ENCODE results near the gene BAHCC1. TPM values are rescaled to one million over a fixed set of nuclear protein-coding genes. Genes with fewer than 3 reads are reported as not detected.

BAHCC1 gene
- total RNA-seq, 1 experiment from 2014 or later: 9.9 TPM

DNA sequence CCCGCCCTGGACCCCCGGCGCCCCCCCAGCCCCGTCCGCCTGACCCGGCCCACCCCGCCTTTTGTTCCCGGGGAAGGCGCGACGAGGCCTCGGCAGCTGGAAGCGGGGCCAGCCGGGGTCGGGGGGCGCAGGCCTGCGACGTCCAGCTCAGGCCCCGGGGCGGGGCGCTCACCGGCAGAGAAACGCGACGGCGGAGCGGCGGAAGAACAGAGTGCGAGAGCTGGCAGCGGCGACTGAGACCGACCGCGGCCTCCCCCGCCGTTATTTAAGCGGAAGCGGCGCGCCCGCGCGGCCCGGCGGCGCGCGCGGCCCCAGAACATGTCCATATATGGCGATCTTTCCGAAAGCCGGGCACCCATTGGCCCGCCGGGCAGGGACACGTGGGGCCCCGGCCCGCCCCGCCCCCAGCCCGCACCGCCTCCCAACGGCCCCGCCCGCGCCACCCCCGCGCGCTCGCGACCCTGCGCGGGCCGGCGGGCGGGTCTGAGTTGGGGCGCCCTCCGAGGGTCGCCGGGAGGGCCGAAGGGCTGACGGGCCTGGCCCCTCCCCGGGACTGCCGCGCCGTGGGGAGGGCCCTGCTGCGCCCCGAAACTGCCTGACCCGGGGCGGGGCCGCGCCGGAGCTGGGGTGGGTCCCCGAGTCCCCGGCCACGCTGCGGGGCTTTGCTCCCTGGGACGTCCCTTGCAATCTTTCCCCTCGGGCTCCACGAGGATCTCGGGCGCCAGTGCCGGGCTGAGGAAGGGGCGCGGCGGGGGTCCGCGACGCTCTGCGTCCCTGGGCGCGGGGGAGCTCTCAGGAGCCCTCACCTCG is 117.5 kb downstream of the BAHCC1 start, which contains the start of gene ACTG1:
TSS of gene ACTG1 (minus strand) at position 238 of the 810 bp plus-strand sequence. CDS start 445 bp downstream, outside the sequence.
- Histone ChIP-seq H3F3A (ENCODE audit: low read length, unreplicated experiment) (peaks cover 22% of the 10 kb centered on the region), H3K9me3 (ENCODE audit: low read length) (no peaks in the 10 kb centered on the region), H3K9ac (ENCODE audit: low read length) (peak within 1 kb of the TSS; percentile 91), H3K4me3 (ENCODE audit: low read length) (peak within 1 kb of the TSS; percentile 99), H3K79me2 (ENCODE audit: low read length) (peaks cover 76% of the 10 kb centered on the region), H3K9me2 (replicated peaks; ENCODE audit: low read length) (no peaks in the 10 kb centered on the region), H3K27ac (ENCODE audit: low read length) (peak within 1 kb of the TSS; percentile 88), H3K4me2 (ENCODE audit: low read length) (peak within 1 kb of the TSS; percentile 96), H4K20me1 (ENCODE audit: low read length) (peaks cover 39% of the 10 kb centered on the region), H3K27me3 (ENCODE audit: low read length) (no peaks in the 10 kb centered on the region), H3K36me3 (ENCODE audit: low read depth, low read length) (peaks cover 29% of the 10 kb centered on the region), H3K4me1 (ENCODE audit: insufficient read depth, low read length) (peaks cover 38% of the 10 kb centered on the region), H2AFZ (ENCODE audit: low read length) (peak within 1 kb of the TSS; percentile 70)
- intact Hi-C loops (cut with micrococcal nuclease): loop anchor here (10.0 kb wide), 1 partner anchor 118 kb away; the partner anchor contains the start of gene BAHCC1
- BruUV-seq (replicated peaks): no TSS peak
- TF ChIP-seq EZH2phosphoT487 (IDR thresholded peaks at IDR 0.05; ENCODE audit: borderline replicate concordance, low read length): no peak
- TF ChIP-seq EZH2 (IDR thresholded peaks at IDR 0.05; ENCODE audit: low read length, unreplicated experiment): no peak
- POLR2A ChIA-PET (ENCODE audit: unreplicated experiment): interaction anchor here (0.6 to 0.7 kb wide), 3 partner anchors 28 to 450 kb away, joined by 3 to 5 read pairs (median 3); no protein-coding TSS in a partner anchor
- ATAC-seq (peak; percentile 25), DNase-seq (peak; percentile 95)
- CTCF ChIA-PET: no interaction called here

DNA sequence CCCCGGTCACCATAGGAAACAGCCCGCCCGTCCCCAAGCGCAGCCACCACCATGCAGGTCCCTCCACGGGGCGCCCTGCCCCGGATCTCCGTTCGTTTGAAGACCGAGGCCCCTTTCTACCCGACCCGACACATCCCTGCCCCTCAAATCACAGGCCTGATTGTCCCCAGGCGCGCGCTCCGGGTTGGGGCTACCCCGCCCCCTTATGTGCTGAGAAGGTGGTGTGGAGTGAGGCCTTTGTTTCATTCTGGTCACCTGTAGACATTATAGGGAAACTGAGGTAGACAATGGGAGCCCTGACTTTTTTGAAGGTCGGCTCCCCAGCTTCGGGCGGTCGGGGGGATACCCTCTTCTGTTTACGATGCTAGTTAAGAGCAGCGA is 118.1 kb downstream of the BAHCC1 start:
- Histone ChIP-seq H3K4me2 (ENCODE audit: low read length) (peak overlapping the region; percentile 96), H2AFZ (ENCODE audit: low read length) (peak overlapping the region; percentile 70), H3K9me2 (replicated peaks; ENCODE audit: low read length) (no peaks in the 10 kb centered on the region), H4K20me1 (ENCODE audit: low read length) (peaks cover 39% of the 10 kb centered on the region), H3K9me3 (ENCODE audit: low read length) (no peaks in the 10 kb centered on the region), H3F3A (ENCODE audit: low read length, unreplicated experiment) (peaks cover 22% of the 10 kb centered on the region), H3K79me2 (ENCODE audit: low read length) (peaks cover 76% of the 10 kb centered on the region), H3K27me3 (ENCODE audit: low read length) (no peaks in the 10 kb centered on the region), H3K4me3 (ENCODE audit: low read length) (peak overlapping the region; percentile 79), H3K4me1 (ENCODE audit: insufficient read depth, low read length) (peaks cover 41% of the 10 kb centered on the region), H3K27ac (ENCODE audit: low read length) (peak overlapping the region; percentile 88), H3K36me3 (ENCODE audit: low read depth, low read length) (peaks cover 29% of the 10 kb centered on the region), H3K9ac (ENCODE audit: low read length) (peak overlapping the region; percentile 85)
- ATAC-seq (peak; percentile 12), DNase-seq (peak; percentile 66)
- TF ChIP-seq EZH2 (IDR thresholded peaks at IDR 0.05; ENCODE audit: low read length, unreplicated experiment) (no peak), EZH2phosphoT487 (IDR thresholded peaks at IDR 0.05; ENCODE audit: borderline replicate concordance, low read length) (no peak)
- TF ChIP-seq, protein P1, sequence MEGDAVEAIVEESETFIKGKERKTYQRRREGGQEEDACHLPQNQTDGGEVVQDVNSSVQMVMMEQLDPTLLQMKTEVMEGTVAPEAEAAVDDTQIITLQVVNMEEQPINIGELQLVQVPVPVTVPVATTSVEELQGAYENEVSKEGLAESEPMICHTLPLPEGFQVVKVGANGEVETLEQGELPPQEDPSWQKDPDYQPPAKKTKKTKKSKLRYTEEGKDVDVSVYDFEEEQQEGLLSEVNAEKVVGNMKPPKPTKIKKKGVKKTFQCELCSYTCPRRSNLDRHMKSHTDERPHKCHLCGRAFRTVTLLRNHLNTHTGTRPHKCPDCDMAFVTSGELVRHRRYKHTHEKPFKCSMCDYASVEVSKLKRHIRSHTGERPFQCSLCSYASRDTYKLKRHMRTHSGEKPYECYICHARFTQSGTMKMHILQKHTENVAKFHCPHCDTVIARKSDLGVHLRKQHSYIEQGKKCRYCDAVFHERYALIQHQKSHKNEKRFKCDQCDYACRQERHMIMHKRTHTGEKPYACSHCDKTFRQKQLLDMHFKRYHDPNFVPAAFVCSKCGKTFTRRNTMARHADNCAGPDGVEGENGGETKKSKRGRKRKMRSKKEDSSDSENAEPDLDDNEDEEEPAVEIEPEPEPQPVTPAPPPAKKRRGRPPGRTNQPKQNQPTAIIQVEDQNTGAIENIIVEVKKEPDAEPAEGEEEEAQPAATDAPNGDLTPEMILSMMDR (conservative IDR thresholded peaks at IDR 0.05; ENCODE audit: low read depth, low read length): no peak
- intact Hi-C loops (cut with micrococcal nuclease): loop anchor here (10.0 kb wide), 1 partner anchor 119 kb away; the partner anchor contains the start of gene BAHCC1
- BruUV-seq (replicated peaks): TSS peak; percentile 7
- ChIA-PET POLR2A (ENCODE audit: unreplicated experiment) (interaction anchor here (0.6 kb wide), 1 partner anchor 451 kb away, joined by 3 read pairs; no protein-coding TSS in a partner anchor), CTCF (no interaction called here)

DNA sequence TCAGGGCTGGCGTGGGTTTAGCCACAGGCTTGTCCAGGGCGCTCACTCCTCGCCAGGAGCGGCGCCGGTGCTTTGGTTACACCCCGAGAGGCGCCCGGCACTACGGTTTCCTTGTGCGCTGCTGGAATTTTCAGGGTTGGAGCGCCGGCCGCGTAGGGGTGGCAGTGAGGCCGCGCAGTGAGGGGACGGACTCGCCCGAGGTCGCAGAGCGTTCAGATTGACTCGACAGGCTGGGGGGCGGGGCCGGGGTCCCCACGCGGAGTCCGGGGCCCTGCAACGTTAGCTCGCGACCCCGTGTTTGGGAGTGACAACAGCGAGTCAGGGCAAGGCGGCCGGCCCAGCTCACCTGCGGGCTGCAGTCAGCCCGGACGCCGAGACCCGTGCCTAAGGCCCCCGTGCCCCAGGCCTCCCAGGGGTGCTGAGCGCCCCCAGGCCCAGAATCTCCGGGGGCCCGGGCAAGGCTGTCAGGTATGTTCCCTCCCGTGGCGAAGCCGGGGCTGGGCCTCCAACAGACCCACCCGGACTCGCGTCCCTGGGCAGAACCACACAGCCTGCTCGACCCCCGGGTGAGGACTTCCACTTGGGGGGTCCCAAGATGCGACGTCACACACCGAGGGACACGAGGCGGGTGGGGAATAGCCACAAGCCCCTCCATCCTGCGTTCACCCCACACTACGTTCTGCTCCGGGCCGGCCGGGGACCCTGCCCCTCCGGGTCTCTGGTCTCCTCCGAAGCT is 118.7 kb downstream of the BAHCC1 start:
- H3K36me3 ChIP-seq (ENCODE audit: low read depth, low read length): peaks cover 29% of the 10 kb centered on the region
- BruUV-seq (replicated peaks): no TSS peak
- H2AFZ ChIP-seq (ENCODE audit: low read length): peak overlapping the region; percentile 70
- H3K79me2 ChIP-seq (ENCODE audit: low read length): peaks cover 75% of the 10 kb centered on the region
- peak overlapping the region; percentile 88 for H3K27ac ChIP-seq (ENCODE audit: low read length)
- no peaks in the 10 kb centered on the region for H3K9me3 ChIP-seq (ENCODE audit: low read length)
- peak overlapping the region; percentile 79 for H3K4me3 ChIP-seq (ENCODE audit: low read length)
- CTCF ChIA-PET: no interaction called here
- DNase-seq (peak; percentile 67), ATAC-seq (peak; percentile 16)
- peaks cover 36% of the 10 kb centered on the region for H4K20me1 ChIP-seq (ENCODE audit: low read length)
- H3K27me3 ChIP-seq (ENCODE audit: low read length): no peaks in the 10 kb centered on the region
- peaks cover 19% of the 10 kb centered on the region for H3F3A ChIP-seq (ENCODE audit: low read length, unreplicated experiment)
- H3K4me1 ChIP-seq (ENCODE audit: insufficient read depth, low read length): peaks cover 46% of the 10 kb centered on the region
- peak overlapping the region; percentile 85 for H3K9ac ChIP-seq (ENCODE audit: low read length)
- H3K9me2 ChIP-seq (replicated peaks; ENCODE audit: low read length): no peaks in the 10 kb centered on the region
- peak overlapping the region; percentile 96 for H3K4me2 ChIP-seq (ENCODE audit: low read length)
- intact Hi-C loops (cut with micrococcal nuclease): loop anchor here (10.0 kb wide), 1 partner anchor 119 kb away; the partner anchor contains the start of gene BAHCC1
- POLR2A ChIA-PET (ENCODE audit: unreplicated experiment): interaction anchor here (0.6 to 0.7 kb wide), 2 partner anchors 47 to 452 kb away, joined by 3 to 4 read pairs; no protein-coding TSS in a partner anchor
- no peak for TF ChIP-seq EZH2phosphoT487 (IDR thresholded peaks at IDR 0.05; ENCODE audit: borderline replicate concordance, low read length)
- TF ChIP-seq, protein P1 (conservative IDR thresholded peaks at IDR 0.05; ENCODE audit: low read depth, low read length): no peak
